GM21786 (cell line): ENCODE measurements around the gene GNAI2.
"Not testable (repeated sequence)": the region's sequence is repeated elsewhere in the genome, so short reads cannot be mapped to it uniquely, and the experiment has no call there.

Experiments
- ATAC-seq: cut with Tn5 transposase; IDR thresholded peaks from one replicate; pipeline ENCODE4 v1.9.1; 2021; ENCODE audit not compliant: unreplicated experiment

Gene GNAI2

GRCh38 chr3:50243543-50243895, 7.5 kb downstream of the GNAI2 start:
- no peak for ATAC-seq

- ATAC-seq = not testable (repeated sequence)
Observed at GRCh38 chr3:50244813-50245212, 8.8 kb downstream of the GNAI2 start.

GRCh38 chr3:50245251-50245745, 9.3 kb downstream of the GNAI2 start:
- ATAC-seq = no peak

- ATAC-seq = peak; percentile 62
Observed at GRCh38 chr3:50245831-50246516, 10.0 kb downstream of the GNAI2 start.

- peak; percentile 47 for ATAC-seq
Observed at GRCh38 chr3:50246517-50246954, 10.5 kb downstream of the GNAI2 start.

GRCh38 chr3:50248387-50248786, 12.4 kb downstream of the GNAI2 start:
- ATAC-seq = no peak

GRCh38 chr3:50249457-50249856, 13.5 kb downstream of the GNAI2 start:
- no peak for ATAC-seq

- ATAC-seq = no peak
Observed at GRCh38 chr3:50250514-50250913, 14.5 kb downstream of the GNAI2 start.

GRCh38 chr3:50251220-50251619, 15.2 kb downstream of the GNAI2 start:
- no peak for ATAC-seq

- no peak for ATAC-seq
Observed at GRCh38 chr3:50254577-50255250, 18.7 kb downstream of the GNAI2 start.

GRCh38 chr3:50255251-50255615, 19.2 kb downstream of the GNAI2 start:
- no peak for ATAC-seq

GRCh38 chr3:50256978-50257890, 21.2 kb downstream of the GNAI2 start:
- no peak for ATAC-seq

- ATAC-seq = no peak
Observed at GRCh38 chr3:50258029-50258680, 22.2 kb downstream of the GNAI2 start.

- ATAC-seq = no peak
Observed at GRCh38 chr3:50258979-50259378, 23.0 kb downstream of the GNAI2 start.

GRCh38 chr3:50259432-50260026, 23.5 kb downstream of the GNAI2 start:
- peak; percentile 16 for ATAC-seq

- peak; percentile 88 for ATAC-seq
Observed at GRCh38 chr3:50260027-50260941, 24.3 kb downstream of the GNAI2 start.

- no peak for ATAC-seq
Observed at GRCh38 chr3:50260942-50261441, 25.0 kb downstream of the GNAI2 start.

GRCh38 chr3:50261505-50261904, 25.5 kb downstream of the GNAI2 start:
- ATAC-seq = no peak

GRCh38 chr3:50262200-50262599, 26.2 kb downstream of the GNAI2 start:
- ATAC-seq = not testable (repeated sequence)
